Brain microvascular endothelial cell (primary cell): ENCODE results near the gene CRYGC.
"Not testable (repeated sequence)": the region's sequence is repeated elsewhere in the genome, so short reads cannot be mapped to it uniquely, and the experiment has no call there.

Experiments used
- DNase-seq: peaks from one replicate; pipeline ENCODE4 v3.0.0-alpha.2; 2020
- H3K27ac ChIP-seq: fragments of 250-450 bp; sonication (Bioruptor Pico); 2 replicates; pipeline ENCODE4 v1.5.1; 2020; ENCODE audit warnings: mild to moderate bottlenecking, moderate library complexity
- H3K27me3 ChIP-seq: fragments of 250-450 bp; sonication (Bioruptor Pico); replicated peaks from 2 replicates; pipeline ENCODE4 v1.5.1; 2020; ENCODE audit warnings: mild to moderate bottlenecking
- H3K36me3 ChIP-seq: fragments of 250-450 bp; sonication (Bioruptor Pico); replicated peaks from 2 replicates; pipeline ENCODE4 v1.5.1; 2020; ENCODE audit warnings: mild to moderate bottlenecking
- H3K4me3 ChIP-seq: 2 replicates; pipeline ENCODE4 v1.5.1; 2011; ENCODE audit warnings: low read depth, mild to moderate bottlenecking, control low read depth, low read length, moderate library complexity
- CTCF ChIP-seq: IDR thresholded peaks from 2 replicates; pipeline ENCODE4 v1.5.1; 2011; ENCODE audit warnings: low read depth, mild to moderate bottlenecking, moderate library complexity, low read length, control low read depth, inconsistent platforms; ENCODE audit errors: missing control alignments
- in situ Hi-C: cut with HindIII; loops from 2 replicates; pipeline ENCODE4 v1.10.0; 2017; ENCODE audit warnings: low sequenced_read_pairs, low pct_ligation_motif_present

CRYGC gene

DNA sequence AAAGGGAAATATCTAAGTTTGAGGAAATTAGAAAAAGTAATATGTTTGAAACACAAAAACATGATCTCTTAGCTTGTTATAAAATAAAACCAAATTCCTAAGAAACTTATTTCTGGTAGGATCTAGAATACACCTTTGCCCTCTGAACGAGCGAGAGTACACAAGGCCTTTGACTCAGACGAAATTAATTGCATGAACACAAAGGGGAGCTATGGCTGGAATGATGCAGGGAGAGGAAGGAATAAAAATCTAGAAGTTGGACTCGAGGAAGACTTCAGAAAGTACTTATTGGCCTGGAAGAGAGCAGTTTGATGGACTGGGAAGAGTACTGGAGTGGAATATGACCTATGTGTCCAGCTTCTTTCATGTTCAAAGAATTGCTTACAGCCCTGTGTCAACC lies 4.4 kb downstream of the CRYGC start:
- no peak for DNase-seq
- H3K36me3 ChIP-seq: no peaks in the 10 kb centered on the region
- in situ Hi-C loops: no loop called here
- H3K27ac ChIP-seq: no peak overlapping the region
- no peak for TF ChIP-seq CTCF
- no peak overlapping the region for H3K4me3 ChIP-seq
- no peaks in the 10 kb centered on the region for H3K27me3 ChIP-seq

- peak within 1 kb of the TSS; percentile 35 for H3K4me3 ChIP-seq
- in situ Hi-C loops, H3K27ac ChIP-seq, DNase-seq, H3K36me3 ChIP-seq, H3K27me3 ChIP-seq: not testable (repeated sequence)
Measured at GRCh38 chr2:208124013-208124715, 5.5 kb downstream of the CRYGC start, which contains the start of gene CRYGD. CRYGD (minus strand) TSS chr2:208124524; CDS start chr2:208124473, 51 bp downstream.

- Histone ChIP-seq H3K27me3 (no peaks in the 10 kb centered on the region), H3K27ac (no peak overlapping the region), H3K4me3 (no peak overlapping the region), H3K36me3 (no peaks in the 10 kb centered on the region)
- in situ Hi-C loops: no loop called here
- no peak for TF ChIP-seq CTCF
- DNase-seq: no peak
Measured at GRCh38 chr2:208122248-208122647, 7.4 kb downstream of the CRYGC start.

GRCh38 chr2:208118918-208119317 lies 10.7 kb downstream of the CRYGC start:
- H3K27me3 ChIP-seq: no peaks in the 10 kb centered on the region
- H3K36me3 ChIP-seq: no peaks in the 10 kb centered on the region
- no peak for TF ChIP-seq CTCF
- no peak overlapping the region for H3K4me3 ChIP-seq
- no peak for DNase-seq
- no peak overlapping the region for H3K27ac ChIP-seq
- in situ Hi-C loops: no loop called here

- H3K36me3 ChIP-seq, H3K27me3 ChIP-seq, DNase-seq, H3K4me3 ChIP-seq, H3K27ac ChIP-seq, in situ Hi-C loops: not testable (repeated sequence)
Measured at GRCh38 chr2:208117390-208117789, 12.2 kb downstream of the CRYGC start.

DNA sequence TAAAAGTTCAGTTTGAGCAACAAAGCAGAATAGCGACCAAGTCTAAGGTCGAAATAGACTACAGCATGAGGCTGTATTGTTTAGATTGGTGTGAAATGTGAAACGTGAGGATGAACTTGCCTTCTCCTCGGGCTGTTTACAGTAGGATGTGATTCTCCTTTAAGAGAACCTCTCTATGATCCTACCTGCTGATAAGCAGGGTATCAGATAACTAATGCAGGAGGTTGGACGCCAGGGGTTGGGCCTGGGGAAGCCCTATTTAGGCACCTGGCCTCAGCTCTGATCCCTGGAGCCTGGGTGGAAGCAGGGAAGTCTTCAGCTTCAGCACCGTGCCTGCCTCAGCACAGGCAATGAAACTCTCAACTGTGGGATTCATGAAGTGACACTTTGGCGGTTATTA lies 16.7 kb downstream of the CRYGC start:
- in situ Hi-C loops: no loop called here
- TF ChIP-seq CTCF: no peak
- no peak for DNase-seq
- no peaks in the 10 kb centered on the region for H3K36me3 ChIP-seq
- H3K27me3 ChIP-seq: peaks cover 9% of the 10 kb centered on the region
- no peak overlapping the region for H3K4me3 ChIP-seq
- no peak overlapping the region for H3K27ac ChIP-seq

GRCh38 chr2:208112273-208112745 lies 17.3 kb downstream of the CRYGC start:
- in situ Hi-C loops, H3K27me3 ChIP-seq, H3K36me3 ChIP-seq, H3K4me3 ChIP-seq, DNase-seq, H3K27ac ChIP-seq: not testable (repeated sequence)
